ENCODE measurements around the gene STOX2.

STOX2 gene

GRCh38 chr4:183888564-183888963 lies 16.5 kb upstream of the STOX2 start:
- no peak for TF ChIP-seq CTCF (IDR thresholded peaks at IDR 0.05; ENCODE audit: low read depth, low read length, missing control alignments)
- no peak for DNase-seq (ENCODE audit: low read depth)
- H3K4me3 ChIP-seq (ENCODE audit: low read depth, low read length): no peak overlapping the region

DNA sequence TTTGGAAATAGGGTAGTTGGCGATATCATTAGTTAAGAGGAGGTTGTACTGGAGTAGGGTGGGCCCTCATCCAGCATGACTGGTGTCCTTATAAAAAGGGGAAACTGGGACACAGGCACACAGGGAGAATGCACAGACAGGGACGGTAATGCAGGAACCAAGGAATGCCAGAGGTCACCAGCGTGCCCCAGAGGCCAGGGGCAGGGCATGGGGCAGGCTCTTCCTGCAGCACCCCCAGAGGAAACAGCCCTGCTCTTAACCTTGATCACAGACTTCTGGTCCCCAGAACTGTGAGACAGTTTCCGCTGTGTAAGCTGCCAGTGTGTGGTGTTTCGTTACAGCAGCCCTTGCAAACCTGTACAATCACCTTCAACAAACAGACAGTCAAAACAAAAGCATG lies 15.9 kb upstream of the STOX2 start:
- no peak for TF ChIP-seq CTCF (IDR thresholded peaks at IDR 0.05; ENCODE audit: low read depth, low read length, missing control alignments)
- H3K4me3 ChIP-seq (ENCODE audit: low read depth, low read length): no peak overlapping the region
- no peak for DNase-seq (ENCODE audit: low read depth)

DNA sequence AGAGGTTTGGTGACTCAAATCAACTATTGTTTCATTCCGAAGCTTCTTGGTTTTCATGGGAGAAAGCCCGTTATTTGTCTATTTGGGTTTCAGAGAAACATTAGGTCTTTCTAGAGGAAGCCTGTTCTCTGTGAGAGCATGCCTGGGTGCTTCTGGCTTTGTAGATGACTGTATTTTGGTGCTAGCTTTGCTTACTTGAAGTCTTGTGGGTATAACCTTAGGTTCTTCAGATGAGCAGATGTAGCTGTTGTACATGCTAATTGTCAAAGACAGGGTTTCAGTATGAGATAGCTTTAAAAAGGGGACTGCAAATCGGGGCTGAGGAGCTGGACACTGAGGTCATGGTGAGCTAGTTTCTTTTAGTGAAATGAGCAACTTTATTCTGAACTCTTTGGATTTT lies 7.9 kb upstream of the STOX2 start:
- no peak overlapping the region for H3K4me3 ChIP-seq (ENCODE audit: low read depth, low read length)
- DNase-seq (ENCODE audit: low read depth): no peak
- no peak for TF ChIP-seq CTCF (IDR thresholded peaks at IDR 0.05; ENCODE audit: low read depth, low read length, missing control alignments)

- no peak overlapping the region for H3K4me3 ChIP-seq (ENCODE audit: low read depth, low read length)
- TF ChIP-seq CTCF (IDR thresholded peaks at IDR 0.05; ENCODE audit: low read depth, low read length, missing control alignments): no peak
- no peak for DNase-seq (ENCODE audit: low read depth)
Measured at GRCh38 chr4:183898456-183898855, 6.7 kb upstream of the STOX2 start.

- TF ChIP-seq CTCF (IDR thresholded peaks at IDR 0.05; ENCODE audit: low read depth, low read length, missing control alignments): no peak
- no peak overlapping the region for H3K4me3 ChIP-seq (ENCODE audit: low read depth, low read length)
- DNase-seq (ENCODE audit: low read depth): no peak
Measured at GRCh38 chr4:183903021-183903760, 1.9 kb upstream of the STOX2 start.

DNA sequence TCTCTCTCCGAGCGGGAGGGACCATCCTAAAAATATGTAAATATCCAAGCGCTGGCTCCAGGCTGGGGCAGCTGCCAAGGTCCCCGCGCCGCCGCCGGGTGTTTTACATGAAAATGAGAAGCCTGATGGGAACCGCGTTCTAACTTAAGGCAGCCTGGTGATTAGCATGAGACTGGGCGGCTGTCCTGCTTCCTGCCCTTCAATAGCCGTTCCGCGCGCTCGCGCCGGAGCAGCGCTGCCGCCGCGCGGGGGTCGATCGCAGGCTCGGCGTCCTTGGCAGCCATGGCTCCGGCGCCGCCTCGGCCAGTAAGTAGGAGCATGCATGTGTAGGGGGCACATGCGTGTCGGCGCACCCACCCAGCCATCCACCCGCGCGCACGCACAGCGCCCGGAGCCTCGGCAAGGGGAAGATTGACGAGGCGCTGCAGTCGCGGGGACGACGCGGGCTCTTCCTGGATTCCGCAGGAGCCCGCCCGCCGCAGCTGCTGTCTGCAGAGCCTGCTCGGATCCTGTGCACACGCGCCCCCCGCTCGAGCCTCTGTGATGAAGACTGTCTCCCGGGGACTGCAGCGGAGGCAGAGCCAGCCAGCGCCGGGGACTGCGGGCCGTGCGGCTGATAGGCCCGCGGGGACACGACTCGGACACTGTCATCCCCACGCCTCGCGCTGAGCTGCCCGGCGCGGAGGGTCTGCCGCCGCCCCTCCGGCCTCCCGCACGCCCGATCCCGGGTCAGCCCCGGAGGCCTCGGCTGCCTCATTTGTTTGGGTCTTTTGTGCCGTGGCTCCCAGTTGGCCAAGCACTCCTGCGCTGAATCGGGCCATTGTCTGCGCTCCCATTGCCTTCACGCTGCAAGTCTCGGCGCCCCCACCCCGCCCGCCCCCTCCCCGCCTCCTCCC lies 734 bp downstream of the STOX2 start:
- no peak overlapping the region for H3K4me3 ChIP-seq (ENCODE audit: low read depth, low read length)
- DNase-seq (ENCODE audit: low read depth): no peak
- TF ChIP-seq CTCF (IDR thresholded peaks at IDR 0.05; ENCODE audit: low read depth, low read length, missing control alignments): no peak
